ENCODE results near the gene RTN4RL2.

RTN4RL2 gene

GRCh38 chr11:57484141-57484710, 23.9 kb downstream of the RTN4RL2 start:
- Histone ChIP-seq H3K27me3 (ENCODE audit: low read depth) (no peaks in the 10 kb centered on the region), H3K4me1 (no peaks in the 10 kb centered on the region), H3K9me3 (no peaks in the 10 kb centered on the region), H3K4me3 (no peak overlapping the region), H3K36me3 (replicated peaks) (peaks cover 43% of the 10 kb centered on the region)
- DNase-seq (ENCODE audit: low spot score in 2 of 2) = no peak
- in situ Hi-C loops (cut with MboI; ENCODE audit: low sequenced_read_pairs) = no loop called here

DNA sequence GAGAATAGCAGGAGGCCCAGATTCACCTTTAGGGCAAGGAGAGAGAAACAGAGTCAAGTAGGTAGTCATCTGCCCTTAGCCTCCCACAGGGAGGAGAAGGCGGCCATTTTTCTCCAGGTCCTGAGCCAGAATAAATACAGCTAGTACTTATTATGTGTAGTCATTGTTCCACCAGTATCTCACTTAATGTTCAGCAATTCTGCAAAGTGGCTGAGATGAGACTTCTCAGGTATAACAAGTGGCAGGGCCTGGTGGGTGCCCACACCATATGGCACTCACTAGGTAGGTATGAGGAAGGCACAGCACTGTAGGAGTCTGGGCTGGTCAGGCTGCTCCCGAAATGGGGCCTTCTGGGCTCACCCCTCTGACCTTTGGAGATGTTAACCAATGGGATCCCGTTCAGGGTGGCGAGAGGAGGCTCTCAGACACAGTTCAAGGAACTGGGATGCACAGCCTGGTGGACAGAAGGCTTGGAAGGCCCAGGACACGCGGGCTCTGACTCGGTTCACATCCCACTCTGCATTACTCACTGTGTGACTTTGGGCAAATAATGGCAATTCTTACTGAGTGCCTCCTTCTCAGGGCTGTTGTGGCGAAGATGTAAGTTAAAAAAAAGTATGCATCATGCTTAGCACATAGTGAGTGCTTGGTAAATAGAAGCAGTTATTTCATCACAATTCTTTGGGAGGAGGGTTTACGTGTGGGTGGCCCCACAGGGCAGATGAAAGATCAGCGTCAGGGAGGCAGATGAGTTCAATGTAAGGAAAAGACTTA, 25.1 kb downstream of the RTN4RL2 start:
- in situ Hi-C loops (cut with MboI; ENCODE audit: low sequenced_read_pairs) = no loop called here
- H3K27me3 ChIP-seq (ENCODE audit: low read depth) = no peaks in the 10 kb centered on the region
- H3K36me3 ChIP-seq (replicated peaks) = peaks cover 45% of the 10 kb centered on the region
- H3K9me3 ChIP-seq = no peaks in the 10 kb centered on the region
- no peak for DNase-seq (ENCODE audit: low spot score in 2 of 2)
- no peak overlapping the region for H3K4me3 ChIP-seq
- H3K4me1 ChIP-seq = no peaks in the 10 kb centered on the region

- H3K9me3 ChIP-seq = no peaks in the 10 kb centered on the region
- H3K4me3 ChIP-seq = no peak overlapping the region
- no peaks in the 10 kb centered on the region for H3K4me1 ChIP-seq
- H3K27me3 ChIP-seq (ENCODE audit: low read depth) = no peaks in the 10 kb centered on the region
- no peak for DNase-seq (ENCODE audit: low spot score in 2 of 2)
- H3K36me3 ChIP-seq (replicated peaks) = peaks cover 52% of the 10 kb centered on the region
- in situ Hi-C loops (cut with MboI; ENCODE audit: low sequenced_read_pairs) = no loop called here
These were observed 26.9 kb downstream of the RTN4RL2 start for GRCh38 chr11:57487021-57487778.

DNA sequence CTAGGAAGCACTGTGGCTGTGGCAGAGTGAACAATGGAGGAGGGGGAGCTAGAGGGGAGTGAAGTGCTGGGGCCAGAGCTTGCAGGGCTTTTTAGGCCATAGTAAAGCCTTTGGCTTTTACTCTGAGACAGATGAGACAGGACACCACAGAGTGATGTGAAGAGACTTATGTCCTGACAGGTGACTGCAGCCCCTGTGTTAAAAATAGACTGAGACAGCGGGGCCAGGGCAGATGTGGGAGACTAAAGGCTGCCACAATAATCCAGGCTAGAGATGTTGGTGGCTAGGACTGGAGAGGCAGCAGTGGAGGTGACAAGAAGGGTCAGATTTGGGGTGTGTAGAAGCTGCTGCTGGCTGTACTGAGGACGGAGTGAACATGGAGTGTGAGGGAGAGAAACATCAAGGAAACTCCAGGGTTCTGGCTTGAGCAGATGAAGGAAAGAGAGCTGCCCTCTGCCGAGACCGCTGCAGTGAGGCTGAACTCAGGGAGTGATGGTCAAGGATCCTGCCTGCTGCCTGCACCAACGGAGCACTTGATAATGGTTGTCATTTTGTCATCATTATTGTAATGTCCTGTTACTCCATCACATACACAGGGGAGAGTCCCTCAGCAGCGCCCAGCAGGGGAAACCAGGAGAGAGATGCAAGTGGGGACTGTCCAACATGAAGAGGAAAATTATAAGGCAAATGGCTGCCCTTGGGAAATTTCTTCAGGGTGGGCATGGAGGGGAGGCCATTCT, 27.8 kb downstream of the RTN4RL2 start:
- Histone ChIP-seq H3K9me3 (no peaks in the 10 kb centered on the region), H3K4me3 (no peak overlapping the region), H3K4me1 (no peaks in the 10 kb centered on the region), H3K27me3 (ENCODE audit: low read depth) (no peaks in the 10 kb centered on the region), H3K36me3 (replicated peaks) (peaks cover 56% of the 10 kb centered on the region)
- no peak for DNase-seq (ENCODE audit: low spot score in 2 of 2)
- in situ Hi-C loops (cut with MboI; ENCODE audit: low sequenced_read_pairs) = no loop called here

DNA sequence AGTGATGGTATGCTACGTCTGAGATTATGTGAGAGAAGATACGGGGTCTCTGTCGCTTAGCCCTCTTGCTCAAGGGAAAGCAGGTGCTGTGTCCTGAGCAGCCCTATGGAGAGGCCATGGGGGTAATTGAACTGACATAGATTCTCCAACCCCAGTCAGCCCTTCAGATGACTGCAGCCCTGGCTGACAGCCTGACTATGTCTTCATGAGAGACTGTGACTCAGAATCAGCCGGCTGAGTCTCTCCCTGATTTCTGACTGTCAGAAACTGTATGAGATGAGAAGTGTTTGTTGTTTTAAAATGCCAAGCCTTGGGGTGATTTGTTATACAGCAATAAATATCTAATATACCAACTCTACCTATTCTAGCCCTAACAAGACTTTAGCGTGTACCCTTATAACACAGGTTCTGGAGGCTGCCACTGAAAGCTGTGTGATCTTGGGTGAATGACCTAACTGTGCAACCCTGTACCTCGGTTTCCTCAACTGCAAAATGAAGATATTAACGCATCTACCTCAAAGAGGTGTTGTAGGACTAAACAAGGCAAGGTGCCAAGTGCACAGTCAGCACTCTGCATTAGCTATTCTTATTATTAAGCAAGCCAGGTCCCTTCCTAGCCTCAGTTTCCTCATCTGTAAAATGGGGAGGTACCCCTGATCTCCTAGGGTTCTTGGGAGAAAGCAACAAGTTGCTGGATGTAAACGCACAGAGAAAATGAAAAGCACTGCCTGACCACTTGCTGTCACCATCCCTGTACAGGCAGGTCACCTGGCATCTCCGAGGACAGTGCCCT, 30.3 kb downstream of the RTN4RL2 start:
- Histone ChIP-seq H3K27me3 (ENCODE audit: low read depth) (no peaks in the 10 kb centered on the region), H3K36me3 (replicated peaks) (peaks cover 56% of the 10 kb centered on the region), H3K9me3 (no peaks in the 10 kb centered on the region), H3K4me1 (peaks cover 5% of the 10 kb centered on the region), H3K4me3 (no peak overlapping the region)
- DNase-seq (ENCODE audit: low spot score in 2 of 2) = no peak
- in situ Hi-C loops (cut with MboI; ENCODE audit: low sequenced_read_pairs) = no loop called here

- no peaks in the 10 kb centered on the region for H3K27me3 ChIP-seq (ENCODE audit: low read depth)
- in situ Hi-C loops (cut with MboI; ENCODE audit: low sequenced_read_pairs) = no loop called here
- no peaks in the 10 kb centered on the region for H3K9me3 ChIP-seq
- H3K4me3 ChIP-seq = no peak overlapping the region
- peaks cover 60% of the 10 kb centered on the region for H3K36me3 ChIP-seq (replicated peaks)
- H3K4me1 ChIP-seq = peaks cover 5% of the 10 kb centered on the region
- peak; percentile 11 to 69 for DNase-seq (ENCODE audit: low spot score in 2 of 2)
These were observed 31.2 kb downstream of the RTN4RL2 start for GRCh38 chr11:57491371-57492061.

GRCh38 chr11:57493507-57494503, 33.5 kb downstream of the RTN4RL2 start:
- Histone ChIP-seq H3K4me3 (no peak overlapping the region), H3K9me3 (no peaks in the 10 kb centered on the region), H3K36me3 (replicated peaks) (peaks cover 57% of the 10 kb centered on the region), H3K27me3 (ENCODE audit: low read depth) (no peaks in the 10 kb centered on the region), H3K4me1 (peaks cover 5% of the 10 kb centered on the region)
- in situ Hi-C loops (cut with MboI; ENCODE audit: low sequenced_read_pairs) = no loop called here
- peak; percentile 17 to 79 for DNase-seq (ENCODE audit: low spot score in 2 of 2)

- DNase-seq (ENCODE audit: low spot score in 2 of 2) = no peak
- Histone ChIP-seq H3K27me3 (ENCODE audit: low read depth) (no peaks in the 10 kb centered on the region), H3K4me3 (no peak overlapping the region), H3K4me1 (peaks cover 13% of the 10 kb centered on the region), H3K9me3 (no peaks in the 10 kb centered on the region), H3K36me3 (replicated peaks) (peaks cover 51% of the 10 kb centered on the region)
- in situ Hi-C loops (cut with MboI; ENCODE audit: low sequenced_read_pairs) = no loop called here
These were observed 35.9 kb downstream of the RTN4RL2 start for GRCh38 chr11:57496109-57496820.

- Histone ChIP-seq H3K4me1 (peaks cover 13% of the 10 kb centered on the region), H3K36me3 (replicated peaks) (peaks cover 51% of the 10 kb centered on the region)
- in situ Hi-C loops (cut with MboI; ENCODE audit: low sequenced_read_pairs) = no loop called here
These were observed 37.2 kb downstream of the RTN4RL2 start for GRCh38 chr11:57497303-57498247.

DNA sequence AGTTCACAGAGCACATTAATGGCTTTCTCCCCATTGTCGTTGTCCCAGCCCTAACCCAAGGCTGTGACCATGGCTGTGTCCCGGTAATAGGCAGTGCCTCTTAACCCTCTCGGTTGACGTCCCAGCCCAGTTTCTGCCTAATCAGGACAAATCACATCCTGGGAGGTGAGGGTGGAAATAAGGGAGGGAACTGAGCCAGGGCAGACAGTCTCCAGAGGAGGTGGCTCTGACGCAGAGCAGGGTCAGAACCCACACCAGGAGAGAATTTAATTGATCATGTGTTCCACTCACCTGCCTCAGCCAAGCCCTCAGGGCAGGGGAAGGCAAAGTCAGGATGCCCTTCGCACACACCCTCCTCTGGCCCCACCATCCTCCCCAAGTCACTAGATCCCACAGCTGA, 38.2 kb downstream of the RTN4RL2 start:
- in situ Hi-C loops (cut with MboI; ENCODE audit: low sequenced_read_pairs) = no loop called here
- Histone ChIP-seq H3K4me1 (peaks cover 12% of the 10 kb centered on the region), H3K4me3 (no peak overlapping the region), H3K27me3 (ENCODE audit: low read depth) (no peaks in the 10 kb centered on the region), H3K36me3 (replicated peaks) (peaks cover 43% of the 10 kb centered on the region), H3K9me3 (no peaks in the 10 kb centered on the region)
- DNase-seq (ENCODE audit: low spot score in 2 of 2) = no peak

More at GRCh38 chr11:57497303-57498247, 37.2 kb downstream of the RTN4RL2 start:
- H3K9me3 ChIP-seq = no peaks in the 10 kb centered on the region
- no peaks in the 10 kb centered on the region for H3K27me3 ChIP-seq (ENCODE audit: low read depth)
- no peak for DNase-seq (ENCODE audit: low spot score in 2 of 2)
- no peak overlapping the region for H3K4me3 ChIP-seq
